Coronary artery (tissue), 2 donors: ENCODE data around the gene KIF26B.

ENCODE experiments used
- DNase-seq: peaks from one replicate; pipeline ENCODE4 v3.0.0-alpha.2; 2017; ENCODE audit warnings: low spot score
- H3K27ac ChIP-seq, 2 donors: fragments of 200-600 bp; sonication (generic); one replicate each; pipeline ENCODE4 v1.5.1; 2016 to 2019
- H3K4me3 ChIP-seq: fragments of 200-600 bp; sonication (generic); 2 replicates; pipeline ENCODE4 v1.5.1; 2016; ENCODE audit warnings: mild to moderate bottlenecking, moderate library complexity
- TF ChIP-seq, protein P1 (sequence below): fragments of 200-600 bp; sonication (generic); IDR thresholded peaks from one replicate; pipeline ENCODE4 v1.5.1; 2019; ENCODE audit warnings: antibody characterized with exemption

Gene KIF26B

DNA sequence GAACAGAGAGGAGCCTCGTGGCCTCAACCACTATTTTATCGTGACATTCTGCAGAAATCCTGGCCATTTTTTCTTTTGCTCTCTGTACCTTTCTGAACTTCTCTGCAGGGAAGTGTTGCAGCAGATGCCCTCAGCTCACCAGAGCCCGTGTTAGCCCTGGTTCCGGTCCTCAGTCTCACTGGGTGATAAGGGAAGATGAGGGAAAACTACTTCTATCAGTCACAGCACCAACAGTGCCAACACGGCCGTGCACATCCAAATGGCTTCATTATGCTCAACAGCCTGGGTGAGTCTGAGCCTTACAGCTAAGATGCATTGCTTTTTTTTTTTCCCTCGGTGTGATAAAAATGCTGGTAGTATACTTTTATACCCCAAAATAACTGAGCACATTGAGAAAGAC lies 93.0 kb downstream of the KIF26B start:
- TF ChIP-seq, protein P1, sequence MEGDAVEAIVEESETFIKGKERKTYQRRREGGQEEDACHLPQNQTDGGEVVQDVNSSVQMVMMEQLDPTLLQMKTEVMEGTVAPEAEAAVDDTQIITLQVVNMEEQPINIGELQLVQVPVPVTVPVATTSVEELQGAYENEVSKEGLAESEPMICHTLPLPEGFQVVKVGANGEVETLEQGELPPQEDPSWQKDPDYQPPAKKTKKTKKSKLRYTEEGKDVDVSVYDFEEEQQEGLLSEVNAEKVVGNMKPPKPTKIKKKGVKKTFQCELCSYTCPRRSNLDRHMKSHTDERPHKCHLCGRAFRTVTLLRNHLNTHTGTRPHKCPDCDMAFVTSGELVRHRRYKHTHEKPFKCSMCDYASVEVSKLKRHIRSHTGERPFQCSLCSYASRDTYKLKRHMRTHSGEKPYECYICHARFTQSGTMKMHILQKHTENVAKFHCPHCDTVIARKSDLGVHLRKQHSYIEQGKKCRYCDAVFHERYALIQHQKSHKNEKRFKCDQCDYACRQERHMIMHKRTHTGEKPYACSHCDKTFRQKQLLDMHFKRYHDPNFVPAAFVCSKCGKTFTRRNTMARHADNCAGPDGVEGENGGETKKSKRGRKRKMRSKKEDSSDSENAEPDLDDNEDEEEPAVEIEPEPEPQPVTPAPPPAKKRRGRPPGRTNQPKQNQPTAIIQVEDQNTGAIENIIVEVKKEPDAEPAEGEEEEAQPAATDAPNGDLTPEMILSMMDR: no peak
- Histone ChIP-seq H3K4me3 (no peak overlapping the region), H3K27ac (no peak overlapping the region)
- DNase-seq: no peak

DNA sequence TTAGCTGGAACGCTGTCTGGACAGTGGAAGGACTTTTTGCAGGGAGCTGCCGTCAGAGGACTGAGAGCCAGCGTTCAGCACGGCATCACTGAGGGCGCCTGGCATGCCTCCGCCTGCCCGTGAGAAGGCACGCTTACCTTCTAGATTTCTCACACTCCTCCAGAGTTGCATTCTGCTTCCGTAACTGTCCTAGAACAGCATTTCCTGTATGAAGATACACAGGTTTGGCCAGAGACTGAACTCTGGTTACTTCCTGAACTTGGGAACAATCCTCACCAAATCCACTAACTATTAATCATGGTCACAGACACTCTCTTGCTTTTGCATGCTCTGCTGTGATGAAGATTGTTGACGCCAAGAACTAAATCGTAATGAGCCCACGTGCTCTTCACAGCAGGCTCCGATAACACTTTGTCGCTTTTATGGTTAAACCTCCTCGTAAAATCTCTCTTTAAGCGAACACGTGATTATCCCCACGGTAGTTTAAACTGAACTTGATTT lies 93.5 kb downstream of the KIF26B start:
- no peak for DNase-seq
- Histone ChIP-seq H3K27ac (no peak overlapping the region), H3K4me3 (no peak overlapping the region)
- TF ChIP-seq, protein P1: no peak

DNA sequence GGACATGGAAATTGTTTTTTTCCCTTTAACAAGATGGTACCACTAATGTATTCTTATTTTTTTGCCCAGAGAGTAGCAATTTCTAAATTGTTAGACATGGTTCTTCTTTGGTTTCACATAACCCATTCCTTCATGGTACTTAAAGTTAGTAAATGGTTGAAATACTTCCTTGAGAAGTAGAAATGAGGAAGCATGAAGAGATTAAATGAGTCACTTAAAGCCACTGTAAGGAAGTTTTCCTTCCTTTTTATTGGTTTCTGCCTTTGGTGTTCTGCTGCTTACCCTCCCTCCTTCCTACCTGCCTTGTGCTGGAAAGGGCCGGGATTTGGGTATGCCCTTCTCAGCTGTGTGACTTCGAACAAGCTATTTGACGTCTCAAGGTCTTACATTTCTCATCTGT lies 101.0 kb downstream of the KIF26B start:
- TF ChIP-seq, protein P1: no peak
- Histone ChIP-seq H3K27ac (no peak overlapping the region), H3K4me3 (no peak overlapping the region)
- DNase-seq: no peak

DNA sequence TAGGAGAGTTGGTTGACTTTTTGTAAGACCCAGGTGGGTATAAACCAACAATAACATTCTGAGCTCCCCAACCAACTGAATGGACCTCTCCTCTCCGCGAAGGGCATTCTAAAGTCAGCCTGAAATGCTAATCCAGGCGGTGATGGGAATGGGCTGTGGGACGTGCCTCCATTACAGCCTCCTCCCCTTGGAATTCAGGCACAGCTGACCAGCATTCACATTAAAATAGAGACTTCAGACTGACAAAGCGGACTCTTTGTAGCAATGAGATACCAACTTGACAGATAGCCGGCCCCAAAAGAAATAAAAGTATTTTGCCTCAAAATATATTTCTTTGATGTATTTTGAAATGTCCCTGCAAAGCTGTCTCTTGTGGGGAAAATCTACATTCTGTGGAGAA lies 101.7 kb downstream of the KIF26B start:
- Histone ChIP-seq H3K27ac (no peak overlapping the region), H3K4me3 (no peak overlapping the region)
- DNase-seq: no peak
- TF ChIP-seq, protein P1: no peak

DNA sequence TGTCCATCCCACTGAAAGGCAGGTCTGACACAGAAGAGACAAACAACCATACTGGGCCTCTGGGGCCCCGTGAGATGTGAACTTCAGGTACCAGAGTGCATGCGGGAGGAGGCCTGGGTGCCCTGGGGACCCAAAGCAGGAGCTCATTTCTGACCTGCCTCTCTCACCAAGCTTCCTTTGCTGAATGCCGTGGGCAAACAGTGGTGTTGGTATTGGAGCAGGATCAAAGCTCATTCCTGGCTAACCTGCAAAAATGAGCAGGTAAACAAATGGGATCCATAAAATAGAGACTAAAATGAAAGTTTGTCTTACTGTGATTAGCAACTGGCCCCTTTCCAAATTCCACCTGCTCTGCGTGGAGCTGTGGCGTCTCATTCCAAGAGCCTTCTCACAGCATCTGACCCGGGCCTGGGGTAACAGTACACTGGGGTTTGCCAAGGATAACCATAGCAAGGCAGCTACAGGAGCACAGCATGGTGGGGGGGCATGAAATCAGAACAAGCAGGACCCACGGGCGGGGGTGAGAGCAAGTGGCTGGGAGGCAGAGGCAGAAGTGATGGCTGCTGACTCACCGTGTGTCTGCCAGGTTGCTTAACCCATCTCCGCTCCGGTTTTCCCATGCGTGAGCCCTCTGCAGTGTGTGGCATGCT lies 103.6 kb downstream of the KIF26B start:
- TF ChIP-seq, protein P1: no peak
- Histone ChIP-seq H3K4me3 (no peak overlapping the region), H3K27ac (no peak overlapping the region)
- no peak for DNase-seq

DNA sequence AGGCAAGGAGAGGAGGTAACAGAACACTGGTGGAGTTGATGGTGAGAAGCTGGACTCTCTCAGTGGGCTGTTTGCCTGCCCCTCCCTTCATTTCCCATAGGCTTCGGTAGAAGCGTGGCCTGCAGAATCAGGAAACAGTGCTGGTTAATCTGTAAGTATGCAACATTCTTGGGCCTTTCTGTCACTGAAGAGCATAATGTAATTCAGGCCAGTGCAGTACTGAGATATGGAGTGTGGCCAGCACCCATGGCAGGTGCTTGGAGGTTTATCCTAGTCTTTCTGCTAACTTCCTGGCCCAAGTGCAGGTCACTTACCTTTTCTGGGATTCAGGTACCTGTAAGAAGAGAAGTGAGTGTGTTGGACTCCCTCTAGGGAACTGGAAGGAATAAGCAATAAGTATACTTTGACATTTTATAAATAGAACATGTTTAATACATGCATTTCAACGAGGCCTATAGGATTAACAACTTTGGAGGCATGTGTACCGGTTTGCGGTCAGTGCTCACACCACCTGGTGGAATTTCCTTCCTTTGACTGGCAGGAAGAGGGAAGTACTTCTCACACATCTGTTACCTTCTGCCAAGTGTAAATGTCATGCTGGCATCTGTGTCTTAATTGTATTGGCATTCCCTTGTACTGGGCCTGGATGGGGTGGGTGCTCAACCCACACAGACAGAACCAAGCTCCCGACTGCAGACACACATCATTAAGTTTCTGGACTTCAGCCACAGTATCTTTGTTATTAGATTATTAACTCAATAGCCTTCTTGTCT lies 105.5 kb downstream of the KIF26B start:
- Histone ChIP-seq H3K27ac (no peak overlapping the region), H3K4me3 (no peak overlapping the region)
- TF ChIP-seq, protein P1: no peak
- DNase-seq: no peak

DNA sequence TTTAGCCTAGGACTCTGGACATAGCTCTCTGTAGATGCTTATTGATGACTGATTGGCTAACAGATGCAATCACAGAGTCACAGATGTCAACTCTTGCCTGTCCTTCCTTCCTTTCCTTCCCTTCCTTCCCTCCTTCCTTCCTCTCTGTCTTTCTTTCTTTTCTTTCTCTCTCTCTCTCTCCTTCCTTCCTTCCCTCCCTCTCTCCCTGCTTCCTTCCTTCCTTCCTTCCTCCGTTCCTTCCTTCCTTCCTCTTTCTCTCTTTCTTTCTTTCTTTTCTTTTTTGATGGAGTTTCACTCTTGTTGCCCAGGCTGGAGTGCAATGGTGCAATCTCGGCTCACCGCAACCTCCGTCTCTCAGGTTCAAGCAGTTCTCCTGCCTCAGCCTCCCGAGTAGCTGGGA lies 106.1 kb downstream of the KIF26B start:
- TF ChIP-seq, protein P1: no peak
- no peak for DNase-seq
- no peak overlapping the region for H3K4me3 ChIP-seq
- no peak overlapping the region for H3K27ac ChIP-seq
